Thyroid gland (tissue), 4 donors: ENCODE data around the gene MYO1D. TPM values are rescaled to one million over a fixed set of nuclear protein-coding genes. Genes with fewer than 3 reads are reported as not detected.

ENCODE experiments used
- DNase-seq, 2 donors: peaks; one replicate each; pipeline ENCODE4 v3.0.0-alpha.2; 2019
- H3K27ac ChIP-seq, 3 donors: fragments of 200-600 bp; sonication (generic); 1 replicate in 2 of 3; 2 replicates in 1 of 3; pipeline ENCODE4 v1.5.1; 2016 to 2019; ENCODE audit warnings: mild to moderate bottlenecking in 1 of 3, moderate library complexity in 1 of 3
- H3K27me3 ChIP-seq: fragments of 200-600 bp; sonication (generic); one replicate; pipeline ENCODE4 v1.5.1; 2019
- H3K36me3 ChIP-seq, 2 donors: fragments of 200-600 bp; sonication (generic); one replicate each; pipeline ENCODE4 v1.5.1; 2016 to 2019
- H3K4me1 ChIP-seq, 2 donors: fragments of 200-600 bp; sonication (generic); one replicate each; pipeline ENCODE4 v1.5.1; 2017 to 2019
- H3K4me3 ChIP-seq, 3 donors: fragments of 200-600 bp; sonication (generic); replicated peaks in 1 of 3; 1 replicate in 2 of 3; 2 replicates in 1 of 3; pipeline ENCODE4 v1.5.1; 2016; ENCODE audit warnings: mild to moderate bottlenecking in 1 of 3
- H3K9me3 ChIP-seq: fragments of 200-600 bp; sonication (generic); one replicate; pipeline ENCODE4 v1.5.1; 2017
- CTCF ChIP-seq, 6 experiments: fragments of 200-600 bp in 3 of 6; fragments of 450-650 bp in 3 of 6; sonication (generic) in 3 of 6; IDR thresholded peaks; one replicate each; pipeline ENCODE4 v1.5.1; 2016 to 2019; ENCODE audit warnings: antibody characterized with exemption in 6 of 6, mild to moderate bottlenecking in 2 of 6, inconsistent platforms in 1 of 6, moderate library complexity in 1 of 6
- POLR2A ChIP-seq, 2 donors: fragments of 450-650 bp; IDR thresholded peaks; one replicate each; pipeline ENCODE4 v1.6.1; 2017; ENCODE audit warnings: antibody characterized with exemption in 2 of 2, mild to moderate bottlenecking in 2 of 2, moderate library complexity in 1 of 2
- WGBS, 2 donors: methylation state at CpG; one replicate each; pipeline ENCODE4 v1.1.5; 2017; 5-methylcytosine and 5-hydroxymethylcytosine counted together
- intact Hi-C: fragments of 100-400 bp; cut with DNase I; formaldehyde crosslinking; loops from one replicate; pipeline ENCODE4 v1.15.1; 2023
- total RNA-seq, 4 donors: library from RNA; depleted of rRNA; stranded (reverse); fragments of >200 nt; gene quantifications; one replicate each; pipeline ENCODE4 v1.2.3, GENCODE V29; 2016

MYO1D gene
- total RNA-seq, 4 donors from 2014 or later: 91.9 to 143 (median 97.8) TPM

DNA sequence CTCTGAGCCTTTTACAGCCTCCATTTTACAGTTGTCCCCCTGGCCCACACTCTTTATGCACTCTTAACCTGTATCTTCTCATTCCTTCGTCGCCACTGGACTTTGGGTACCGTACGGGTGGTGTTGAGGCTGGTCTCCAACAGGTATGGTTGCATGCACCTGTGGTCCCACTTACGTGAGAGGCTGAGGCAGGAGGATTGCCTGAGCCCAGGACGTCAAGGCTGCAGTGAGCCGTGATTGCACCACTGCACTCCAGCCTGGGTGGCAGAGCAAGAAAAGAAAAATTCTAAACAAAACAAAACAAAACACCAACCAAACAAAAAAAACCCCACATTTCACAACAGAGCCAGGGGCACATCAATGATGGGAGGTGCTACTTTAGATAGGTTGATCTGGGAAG lies 36.7 kb upstream of the MYO1D start:
- Histone ChIP-seq H3K36me3 (no peaks in the 10 kb centered on the region), H3K4me3 (no peak overlapping the region), H3K27me3 (no peaks in the 10 kb centered on the region), H3K4me1 (peaks cover 9 to 11% of the 10 kb centered on the region in 2 donors), H3K9me3 (no peaks in the 10 kb centered on the region), H3K27ac (no peak overlapping the region)
- intact Hi-C loops: no loop called here
- DNase-seq: no peak
- TF ChIP-seq POLR2A (IDR thresholded peaks at IDR 0.05): no peak
- TF ChIP-seq CTCF (IDR thresholded peaks at IDR 0.05): no peak
- WGBS, 2 donors: 91 to 92% methylated on average over 7 of the region's 7 CpGs

- Histone ChIP-seq H3K4me1 (peaks cover 9 to 11% of the 10 kb centered on the region in 2 donors), H3K9me3 (no peaks in the 10 kb centered on the region), H3K4me3 (no peak overlapping the region), H3K27ac (peak overlapping the region; percentile 60 to 85 (median 84)), H3K36me3 (no peaks in the 10 kb centered on the region), H3K27me3 (no peaks in the 10 kb centered on the region)
- TF ChIP-seq CTCF (IDR thresholded peaks at IDR 0.05) (peak in 2 of 6 experiments; percentile 15 to 22), POLR2A (IDR thresholded peaks at IDR 0.05) (peak in 1 of 2 donors; percentile 77)
- intact Hi-C loops: no loop called here
- peak; percentile 90 to 92 for DNase-seq
- 22 to 24% methylated on average over 10 of the region's 10 CpGs for WGBS, 2 donors
These were observed 35.4 kb upstream of the MYO1D start for GRCh38 chr17:32912218-32912897.

DNA sequence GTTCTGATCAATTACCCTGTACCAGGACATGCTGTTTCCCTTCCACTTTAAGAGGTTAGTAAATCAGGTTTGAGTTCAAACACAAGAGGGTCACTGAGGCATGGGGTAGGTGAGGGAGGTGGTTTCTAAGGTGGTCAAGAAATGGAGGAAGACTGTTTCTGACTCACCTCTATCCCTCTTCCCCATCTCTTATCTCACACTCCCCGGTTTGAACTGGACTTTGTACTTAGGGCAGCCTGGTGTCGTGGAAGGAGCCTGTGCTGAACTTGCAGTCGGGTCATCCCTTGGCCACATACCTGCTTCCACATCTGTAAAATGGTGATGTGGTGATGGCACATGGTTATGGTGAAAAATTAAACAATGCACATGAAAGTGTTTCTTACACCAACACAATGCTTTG lies 33.8 kb upstream of the MYO1D start:
- peaks cover 9 to 11% of the 10 kb centered on the region in 2 donors for H3K4me1 ChIP-seq
- no peak overlapping the region for H3K4me3 ChIP-seq
- intact Hi-C loops: no loop called here
- H3K9me3 ChIP-seq: no peaks in the 10 kb centered on the region
- H3K36me3 ChIP-seq: no peaks in the 10 kb centered on the region
- no peak for DNase-seq
- no peak for TF ChIP-seq POLR2A (IDR thresholded peaks at IDR 0.05)
- no peak for TF ChIP-seq CTCF (IDR thresholded peaks at IDR 0.05)
- no peaks in the 10 kb centered on the region for H3K27me3 ChIP-seq
- H3K27ac ChIP-seq: no peak overlapping the region
- WGBS, 2 donors: 87 to 93% methylated on average over 3 of the region's 3 CpGs

GRCh38 chr17:32909787-32910369 lies 33.0 kb upstream of the MYO1D start:
- peaks cover 9 to 11% of the 10 kb centered on the region in 2 donors for H3K4me1 ChIP-seq
- WGBS, 2 donors: 26 to 27% methylated on average over 4 of the region's 4 CpGs
- intact Hi-C loops: no loop called here

More at GRCh38 chr17:32909787-32910369, 33.0 kb upstream of the MYO1D start:
- DNase-seq: peak; percentile 88 to 90
- no peaks in the 10 kb centered on the region for H3K27me3 ChIP-seq
- H3K36me3 ChIP-seq: no peaks in the 10 kb centered on the region
- peak overlapping the region in 1 of 3 donors; percentile 18 for H3K27ac ChIP-seq
- H3K9me3 ChIP-seq: no peaks in the 10 kb centered on the region
- no peak overlapping the region for H3K4me3 ChIP-seq
- TF ChIP-seq POLR2A (IDR thresholded peaks at IDR 0.05) (no peak), CTCF (IDR thresholded peaks at IDR 0.05) (peak; percentile 60 to 92 (median 82))
